GM18861 (cell line): ENCODE results near the gene RNPEPL1.

Experiments used
- ATAC-seq: cut with Tn5 transposase; IDR thresholded peaks from one replicate; pipeline ENCODE4 v1.9.1; 2021; ENCODE audit not compliant: unreplicated experiment

Gene RNPEPL1

GRCh38 chr2:240564561-240565332 lies 3.5 kb upstream of the RNPEPL1 start:
- ATAC-seq = no peak

GRCh38 chr2:240565333-240566202 lies 2.7 kb upstream of the RNPEPL1 start:
- peak; percentile 26 for ATAC-seq

GRCh38 chr2:240566203-240567136 lies 1.8 kb upstream of the RNPEPL1 start:
- ATAC-seq = peak; percentile 37

GRCh38 chr2:240567137-240567871 lies 980 bp upstream of the RNPEPL1 start:
- no peak for ATAC-seq

GRCh38 chr2:240568678-240569522 lies 616 bp downstream of the RNPEPL1 start:
- peak; percentile 17 for ATAC-seq

GRCh38 chr2:240569523-240569997 lies 1.3 kb downstream of the RNPEPL1 start:
- no peak for ATAC-seq

GRCh38 chr2:240569998-240570530 lies 1.8 kb downstream of the RNPEPL1 start:
- ATAC-seq = no peak

- no peak for ATAC-seq
Measured at GRCh38 chr2:240570531-240571313, 2.4 kb downstream of the RNPEPL1 start.

GRCh38 chr2:240571314-240571973 lies 3.2 kb downstream of the RNPEPL1 start:
- ATAC-seq = no peak

GRCh38 chr2:240572141-240573031 lies 4.1 kb downstream of the RNPEPL1 start:
- no peak for ATAC-seq

GRCh38 chr2:240573071-240573515 lies 4.8 kb downstream of the RNPEPL1 start:
- no peak for ATAC-seq

- ATAC-seq = no peak
Measured at GRCh38 chr2:240573516-240574385, 5.5 kb downstream of the RNPEPL1 start.

- ATAC-seq = no peak
Measured at GRCh38 chr2:240574386-240575100, 6.3 kb downstream of the RNPEPL1 start.

- no peak for ATAC-seq
Measured at GRCh38 chr2:240575101-240575965, 7.0 kb downstream of the RNPEPL1 start.
